SK-N-SH treated with all-trans-retinoic acid at 6 μM for 48 hours (cell line): Measurements from ENCODE around the gene PDLIM7.
"Not testable (repeated sequence)": the region's sequence is repeated elsewhere in the genome, so short reads cannot be mapped to it uniquely, and the experiment has no call there.

Experiments used
- ATAC-seq: fragments of 200-7000 bp; cut with Tn5 transposase; 3 replicates; pipeline ENCODE4 v1.9.1; 2020; ENCODE audit warnings: mild to moderate bottlenecking, moderate library complexity
- CSDC2 ChIP-seq: fragments of 250-450 bp; sonication (Bioruptor Pico); IDR thresholded peaks from 2 replicates; pipeline ENCODE4 v1.5.0; 2020; ENCODE audit warnings: mild to moderate bottlenecking, moderate library complexity
- CSRNP3 ChIP-seq: fragments of 250-450 bp; sonication (Bioruptor Pico); IDR thresholded peaks from 2 replicates; pipeline ENCODE4 v1.5.1; 2021; ENCODE audit warnings: mild to moderate bottlenecking, moderate library complexity
- ESRRG ChIP-seq: fragments of 250-450 bp; sonication (Bioruptor Pico); IDR thresholded peaks from 2 replicates; pipeline ENCODE4 v1.6.1; 2021; ENCODE audit warnings: mild to moderate bottlenecking
- GLIS3 ChIP-seq: fragments of 250-450 bp; sonication (Bioruptor Pico); IDR thresholded peaks from 2 replicates; pipeline ENCODE4 v1.5.0; 2020; ENCODE audit warnings: mild to moderate bottlenecking, moderate library complexity
- ISL1 ChIP-seq: fragments of 250-450 bp; sonication (Bioruptor Pico); IDR thresholded peaks from 2 replicates; pipeline ENCODE4 v2.1.2; 2022; ENCODE audit warnings: mild to moderate bottlenecking, moderate library complexity
- OSR1 ChIP-seq: fragments of 250-450 bp; sonication (Bioruptor Pico); IDR thresholded peaks from 2 replicates; pipeline ENCODE4 v1.8.0; 2022; ENCODE audit warnings: moderate library complexity, mild to moderate bottlenecking, inconsistent platforms
- PPARA ChIP-seq: fragments of 250-450 bp; sonication (Bioruptor Pico); IDR thresholded peaks from 2 replicates; pipeline ENCODE4 v1.5.0; 2020; ENCODE audit warnings: mild to moderate bottlenecking, borderline replicate concordance
- RARB ChIP-seq: fragments of 250-450 bp; sonication (Bioruptor Pico); IDR thresholded peaks from 2 replicates; pipeline ENCODE4 v1.8.0; 2021; ENCODE audit warnings: mild to moderate bottlenecking, moderate library complexity
- SNAI2 ChIP-seq: fragments of 250-450 bp; sonication (Bioruptor Pico); IDR thresholded peaks from 2 replicates; pipeline ENCODE4 v1.5.0; 2020; ENCODE audit warnings: mild to moderate bottlenecking, moderate library complexity
- TCF4 ChIP-seq: fragments of 250-450 bp; sonication (Bioruptor Pico); IDR thresholded peaks from 2 replicates; pipeline ENCODE4 v1.8.0; 2021; ENCODE audit warnings: mild to moderate bottlenecking, moderate library complexity, borderline replicate concordance
- TOX ChIP-seq: fragments of 250-450 bp; sonication (Bioruptor Pico); IDR thresholded peaks from 2 replicates; pipeline ENCODE4 v1.8.0; 2021; ENCODE audit warnings: mild to moderate bottlenecking, moderate library complexity, borderline replicate concordance
- TSHZ2 ChIP-seq: fragments of 250-450 bp; sonication (Bioruptor Pico); IDR thresholded peaks from 2 replicates; pipeline ENCODE4 v1.5.0; 2020; ENCODE audit warnings: mild to moderate bottlenecking, moderate library complexity
- ZC3H10 ChIP-seq: fragments of 250-450 bp; sonication (Bioruptor Pico); IDR thresholded peaks from 2 replicates; pipeline ENCODE4 v1.5.1; 2021; ENCODE audit warnings: mild to moderate bottlenecking, moderate library complexity
- ZFP3 ChIP-seq: fragments of 250-450 bp; sonication (Bioruptor Pico); IDR thresholded peaks from 2 replicates; pipeline ENCODE4 v1.5.0; 2020; ENCODE audit warnings: mild to moderate bottlenecking, moderate library complexity
- ZFP30 ChIP-seq: fragments of 450-650 bp; formaldehyde crosslinking; IDR thresholded peaks from 2 replicates; pipeline ENCODE4 v1.5.0; 2022; ENCODE audit warnings: mild to moderate bottlenecking, moderate library complexity
- ZNF565 ChIP-seq: fragments of 450-650 bp; formaldehyde crosslinking; conservative IDR thresholded peaks from 2 replicates; pipeline ENCODE4 v1.5.0; 2020; ENCODE audit warnings: low read depth, mild to moderate bottlenecking, moderate library complexity
- ZNF70 ChIP-seq: fragments of 450-650 bp; formaldehyde crosslinking; IDR thresholded peaks from 2 replicates; pipeline ENCODE4 v1.5.0; 2020; ENCODE audit warnings: mild to moderate bottlenecking, moderate library complexity
- ZNF8 ChIP-seq: fragments of 450-650 bp; formaldehyde crosslinking; IDR thresholded peaks from 2 replicates; pipeline ENCODE4 v1.5.0; 2020; ENCODE audit warnings: mild to moderate bottlenecking, moderate library complexity
- TF ChIP-seq, protein P1 (sequence below): fragments of 250-450 bp; sonication (Bioruptor Pico); IDR thresholded peaks from 2 replicates; pipeline ENCODE4 v1.8.0; 2020; ENCODE audit warnings: mild to moderate bottlenecking, moderate library complexity, borderline replicate concordance
- TF ChIP-seq, protein P2 (sequence below): fragments of 250-450 bp; sonication (Bioruptor Pico); IDR thresholded peaks from 2 replicates; pipeline ENCODE4 v1.8.0; 2021; ENCODE audit warnings: low read depth, mild to moderate bottlenecking, moderate library complexity, borderline replicate concordance

PDLIM7 gene

DNA sequence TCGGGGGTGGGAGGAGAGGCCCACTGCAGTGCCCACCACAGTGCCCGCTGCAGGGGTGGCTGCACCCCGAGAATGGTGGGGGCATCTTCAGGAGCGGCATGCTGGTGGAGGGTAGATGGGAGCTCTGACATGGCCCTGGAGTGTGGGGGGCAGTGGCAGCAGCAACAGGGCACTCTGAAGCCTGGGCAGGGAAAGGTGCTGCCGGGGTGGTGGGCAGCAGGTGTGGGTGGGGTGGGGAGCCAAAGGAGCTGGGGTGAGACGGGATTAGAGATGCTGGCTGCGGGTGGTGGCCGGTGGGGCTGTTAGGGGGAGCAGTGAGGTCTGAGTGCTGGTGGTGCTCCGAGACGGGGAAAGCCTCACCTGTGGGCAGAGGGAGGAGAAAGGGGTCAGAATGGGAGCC, 39.0 kb upstream of the PDLIM7 start (continued):
- TF ChIP-seq, protein P1, sequence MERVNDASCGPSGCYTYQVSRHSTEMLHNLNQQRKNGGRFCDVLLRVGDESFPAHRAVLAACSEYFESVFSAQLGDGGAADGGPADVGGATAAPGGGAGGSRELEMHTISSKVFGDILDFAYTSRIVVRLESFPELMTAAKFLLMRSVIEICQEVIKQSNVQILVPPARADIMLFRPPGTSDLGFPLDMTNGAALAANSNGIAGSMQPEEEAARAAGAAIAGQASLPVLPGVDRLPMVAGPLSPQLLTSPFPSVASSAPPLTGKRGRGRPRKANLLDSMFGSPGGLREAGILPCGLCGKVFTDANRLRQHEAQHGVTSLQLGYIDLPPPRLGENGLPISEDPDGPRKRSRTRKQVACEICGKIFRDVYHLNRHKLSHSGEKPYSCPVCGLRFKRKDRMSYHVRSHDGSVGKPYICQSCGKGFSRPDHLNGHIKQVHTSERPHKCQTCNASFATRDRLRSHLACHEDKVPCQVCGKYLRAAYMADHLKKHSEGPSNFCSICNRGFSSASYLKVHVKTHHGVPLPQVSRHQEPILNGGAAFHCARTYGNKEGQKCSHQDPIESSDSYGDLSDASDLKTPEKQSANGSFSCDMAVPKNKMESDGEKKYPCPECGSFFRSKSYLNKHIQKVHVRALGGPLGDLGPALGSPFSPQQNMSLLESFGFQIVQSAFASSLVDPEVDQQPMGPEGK, result no peak

DNA sequence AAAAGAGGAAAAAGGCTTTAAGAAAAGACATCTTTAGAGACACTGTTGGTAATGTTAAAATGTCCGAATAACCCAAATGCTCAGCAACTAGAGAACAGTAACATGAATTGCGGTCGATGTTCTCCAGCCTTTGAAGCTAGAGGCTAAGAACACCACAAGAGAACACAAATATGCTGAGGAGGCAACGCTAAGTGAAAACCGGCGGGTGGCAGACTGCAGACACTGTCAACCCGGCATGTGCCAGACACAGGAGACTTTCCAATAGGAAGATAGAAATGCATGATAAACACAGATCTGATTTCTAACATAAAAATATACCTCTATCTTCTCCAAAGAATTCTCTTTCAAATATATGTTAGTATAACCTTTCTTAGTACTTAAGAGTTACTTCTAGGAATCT, 37.7 kb upstream of the PDLIM7 start:
- TF ChIP-seq ZC3H10 (CRISPR knock-in tag) (no peak), ZNF8 (CRISPR knock-in tag) (no peak), CSRNP3 (CRISPR knock-in tag) (no peak), ZNF70 (no peak)
- TF ChIP-seq, protein P2, sequence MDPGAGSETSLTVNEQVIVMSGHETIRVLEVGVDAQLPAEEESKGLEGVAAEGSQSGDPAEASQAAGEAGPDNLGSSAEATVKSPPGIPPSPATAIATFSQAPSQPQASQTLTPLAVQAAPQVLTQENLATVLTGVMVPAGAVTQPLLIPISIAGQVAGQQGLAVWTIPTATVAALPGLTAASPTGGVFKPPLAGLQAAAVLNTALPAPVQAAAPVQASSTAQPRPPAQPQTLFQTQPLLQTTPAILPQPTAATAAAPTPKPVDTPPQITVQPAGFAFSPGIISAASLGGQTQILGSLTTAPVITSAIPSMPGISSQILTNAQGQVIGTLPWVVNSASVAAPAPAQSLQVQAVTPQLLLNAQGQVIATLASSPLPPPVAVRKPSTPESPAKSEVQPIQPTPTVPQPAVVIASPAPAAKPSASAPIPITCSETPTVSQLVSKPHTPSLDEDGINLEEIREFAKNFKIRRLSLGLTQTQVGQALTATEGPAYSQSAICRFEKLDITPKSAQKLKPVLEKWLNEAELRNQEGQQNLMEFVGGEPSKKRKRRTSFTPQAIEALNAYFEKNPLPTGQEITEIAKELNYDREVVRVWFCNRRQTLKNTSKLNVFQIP (CRISPR knock-in tag), result no peak
- ATAC-seq, result no peak

GRCh38 chr5:177534433-177534832, 37.0 kb upstream of the PDLIM7 start:
- ATAC-seq, result not testable (repeated sequence)

DNA sequence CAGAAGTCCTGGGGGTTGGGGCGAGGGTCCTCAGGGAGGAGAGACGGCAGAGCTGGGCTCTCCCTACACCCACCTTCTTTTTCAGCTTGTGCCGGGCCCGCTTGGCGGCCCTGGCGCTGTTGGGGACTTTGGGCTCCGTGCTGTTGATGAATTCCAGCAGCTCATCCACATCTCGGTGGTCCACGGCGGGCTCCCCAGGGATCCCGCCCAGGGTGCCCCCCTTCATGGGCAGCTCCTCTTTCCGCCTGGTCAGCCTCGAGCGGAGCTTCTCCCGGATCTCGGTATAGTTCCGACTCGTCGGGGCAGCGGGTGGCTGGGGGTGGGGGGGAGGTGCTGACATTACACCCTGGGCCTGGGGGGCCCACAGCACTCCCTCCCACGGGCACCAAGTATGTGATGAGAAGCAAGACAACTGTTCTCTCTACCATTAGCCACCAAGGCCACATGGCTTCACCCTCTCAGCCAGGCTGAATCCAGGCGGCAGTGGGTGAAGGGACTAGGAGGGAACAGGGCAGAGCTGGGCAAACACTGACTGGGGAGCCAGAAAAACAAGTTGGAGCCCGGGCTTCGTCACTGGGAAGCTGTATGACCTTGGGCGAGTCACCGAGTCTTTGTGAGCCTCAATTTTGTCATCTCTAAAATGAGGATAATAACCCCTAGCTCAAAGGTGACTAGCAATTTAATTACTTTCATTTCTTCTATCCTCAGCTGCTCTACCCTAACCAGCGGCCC, 34.0 kb upstream of the PDLIM7 start:
- TF ChIP-seq PPARA (CRISPR knock-in tag) (no peak), TSHZ2 (no peak), RARB (CRISPR knock-in tag) (no peak), ESRRG (CRISPR knock-in tag) (no peak), TOX (CRISPR knock-in tag) (no peak), ISL1 (CRISPR knock-in tag) (no peak), ZNF70 (no peak), SNAI2 (CRISPR knock-in tag) (no peak), TCF4 (CRISPR knock-in tag) (no peak), OSR1 (CRISPR knock-in tag) (no peak), GLIS3 (CRISPR knock-in tag) (no peak)

GRCh38 chr5:177530638-177531037, 33.2 kb upstream of the PDLIM7 start:
- no peak for ATAC-seq
- no peak for TF ChIP-seq ZNF70
- TF ChIP-seq ZC3H10 (CRISPR knock-in tag), result no peak
- no peak for TF ChIP-seq CSDC2 (CRISPR knock-in tag)
- no peak for TF ChIP-seq GLIS3 (CRISPR knock-in tag)
- no peak for TF ChIP-seq ZFP3 (CRISPR knock-in tag)
- no peak for TF ChIP-seq ZFP30
- TF ChIP-seq ZNF565, result no peak
- TF ChIP-seq, protein P2 (CRISPR knock-in tag), result no peak

More for the DNA sequence above, 34.0 kb upstream of the PDLIM7 start:
- no peak for ATAC-seq
